ENCODE results near the gene PLCXD1.
"Not testable (repeated sequence)": the region's sequence is repeated elsewhere in the genome, so short reads cannot be mapped to it uniquely, and the experiment has no call there.

The PLCXD1 gene

GRCh38 chrX:337331-337831, 56.2 kb downstream of the PLCXD1 start:
- no peak for DNase-seq

- peak; percentile 13 for DNase-seq
Measured at GRCh38 chrX:338281-338835, 57.2 kb downstream of the PLCXD1 start.

- DNase-seq = peak; percentile 12
Measured at GRCh38 chrX:338836-339400, 57.7 kb downstream of the PLCXD1 start.

- DNase-seq = peak; percentile 11
Measured at GRCh38 chrX:340121-340520, 58.9 kb downstream of the PLCXD1 start.

- DNase-seq = peak; percentile 13
Measured at GRCh38 chrX:340641-341423, 59.7 kb downstream of the PLCXD1 start.

- peak; percentile 10 for DNase-seq
Measured at GRCh38 chrX:341541-342101, 60.4 kb downstream of the PLCXD1 start.

GRCh38 chrX:344371-344901, 63.3 kb downstream of the PLCXD1 start:
- DNase-seq = peak; percentile 9

GRCh38 chrX:345020-345925, 64.1 kb downstream of the PLCXD1 start:
- DNase-seq = peak; percentile 9

GRCh38 chrX:346034-346813, 65.0 kb downstream of the PLCXD1 start:
- peak; percentile 13 for DNase-seq

- DNase-seq = peak; percentile 9
Measured at GRCh38 chrX:347351-348117, 66.4 kb downstream of the PLCXD1 start.

GRCh38 chrX:348461-349117, 67.4 kb downstream of the PLCXD1 start:
- DNase-seq = no peak

- DNase-seq = peak; percentile 6
Measured at GRCh38 chrX:349196-349595, 68.0 kb downstream of the PLCXD1 start.

GRCh38 chrX:349702-350101, 68.5 kb downstream of the PLCXD1 start:
- DNase-seq = peak; percentile 4

GRCh38 chrX:350148-350533, 69.0 kb downstream of the PLCXD1 start:
- DNase-seq = peak; percentile 2

GRCh38 chrX:350534-351323, 69.5 kb downstream of the PLCXD1 start:
- peak; percentile 7 for DNase-seq

- not testable (repeated sequence) for DNase-seq
Measured at GRCh38 chrX:351324-351641, 70.1 kb downstream of the PLCXD1 start.

- DNase-seq = no peak
Measured at GRCh38 chrX:351736-352135, 70.6 kb downstream of the PLCXD1 start.

- DNase-seq = no peak
Measured at GRCh38 chrX:352181-352580, 71.0 kb downstream of the PLCXD1 start.

- no peak for DNase-seq
Measured at GRCh38 chrX:352582-353314, 71.6 kb downstream of the PLCXD1 start.

All from activated CD8-positive, alpha-beta memory T cell treated with anti-CD3 and anti-CD28 coated beads, Interleukin-2, amount 50 U/mL, for 4 hours (primary cell).